Epithelial cell of esophagus (primary cell): ENCODE data around the gene FOXK1.

Source experiments
- DNase-seq: peaks from one replicate; pipeline ENCODE4 v3.0.0; 2010; ENCODE audit warnings: low read depth
- H3K4me3 ChIP-seq: 2 replicates; pipeline ENCODE4 v1.5.1; 2011; ENCODE audit warnings: mild to moderate bottlenecking, low read length, control low read depth
- CTCF ChIP-seq: IDR thresholded peaks from 2 replicates; pipeline ENCODE4 v1.5.1; 2011; ENCODE audit warnings: low read depth, mild to moderate bottlenecking, low read length, control low read depth, inconsistent platforms; ENCODE audit not compliant: insufficient read depth; ENCODE audit errors: missing control alignments

The FOXK1 gene

GRCh38 chr7:4722308-4722707, 40.2 kb downstream of the FOXK1 start:
- no peak for DNase-seq
- H3K4me3 ChIP-seq = no peak overlapping the region

GRCh38 chr7:4722960-4723630, 41.0 kb downstream of the FOXK1 start:
- no peak for TF ChIP-seq CTCF
- DNase-seq = no peak
- no peak overlapping the region for H3K4me3 ChIP-seq

More at GRCh38 chr7:4722308-4722707, 40.2 kb downstream of the FOXK1 start:
- no peak for TF ChIP-seq CTCF

- no peak for TF ChIP-seq CTCF
- DNase-seq = no peak
- H3K4me3 ChIP-seq = peak overlapping the region; percentile 39
Observed at GRCh38 chr7:4724648-4725013, 42.5 kb downstream of the FOXK1 start.

GRCh38 chr7:4725014-4725849, 43.1 kb downstream of the FOXK1 start:
- peak; percentile 69 for DNase-seq
- peak overlapping the region; percentile 39 for H3K4me3 ChIP-seq
- no peak for TF ChIP-seq CTCF

GRCh38 chr7:4725850-4726450, 43.9 kb downstream of the FOXK1 start:
- no peak for DNase-seq
- TF ChIP-seq CTCF = no peak

GRCh38 chr7:4726566-4726965, 44.5 kb downstream of the FOXK1 start:
- H3K4me3 ChIP-seq = no peak overlapping the region
- no peak for TF ChIP-seq CTCF
- no peak for DNase-seq

More at GRCh38 chr7:4725850-4726450, 43.9 kb downstream of the FOXK1 start:
- H3K4me3 ChIP-seq = peak overlapping the region; percentile 39
